Measurements from ENCODE around the gene DNAJC27.

DNA sequence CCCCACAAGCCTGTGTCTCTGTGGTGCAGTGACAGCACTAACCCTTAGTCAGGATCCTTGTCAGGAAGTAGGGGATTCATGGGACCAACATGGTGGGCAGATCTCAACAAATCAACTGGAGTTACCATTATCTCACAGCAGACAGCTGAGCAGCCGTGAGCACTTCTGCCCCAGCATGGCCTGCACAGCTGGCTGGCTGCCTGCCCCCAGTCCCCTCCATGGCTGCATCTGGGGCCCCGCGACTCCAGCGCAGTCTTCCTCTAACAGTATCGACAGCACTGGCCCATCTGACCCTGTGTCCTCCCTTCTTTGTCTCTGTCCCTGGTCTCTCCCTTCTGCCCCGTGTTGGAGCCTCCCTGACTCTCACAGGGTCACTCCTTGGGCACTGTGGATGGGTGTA, 47.0 kb downstream of the DNAJC27 start:
- TF ChIP-seq, protein P1, sequence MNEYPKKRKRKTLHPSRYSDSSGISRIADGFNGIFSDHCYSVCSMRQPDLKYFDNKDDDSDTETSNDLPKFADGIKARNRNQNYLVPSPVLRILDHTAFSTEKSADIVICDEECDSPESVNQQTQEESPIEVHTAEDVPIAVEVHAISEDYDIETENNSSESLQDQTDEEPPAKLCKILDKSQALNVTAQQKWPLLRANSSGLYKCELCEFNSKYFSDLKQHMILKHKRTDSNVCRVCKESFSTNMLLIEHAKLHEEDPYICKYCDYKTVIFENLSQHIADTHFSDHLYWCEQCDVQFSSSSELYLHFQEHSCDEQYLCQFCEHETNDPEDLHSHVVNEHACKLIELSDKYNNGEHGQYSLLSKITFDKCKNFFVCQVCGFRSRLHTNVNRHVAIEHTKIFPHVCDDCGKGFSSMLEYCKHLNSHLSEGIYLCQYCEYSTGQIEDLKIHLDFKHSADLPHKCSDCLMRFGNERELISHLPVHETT (CRISPR knock-in tag; conservative IDR thresholded peaks at IDR 0.05): no peak
- TF ChIP-seq, protein P2, sequence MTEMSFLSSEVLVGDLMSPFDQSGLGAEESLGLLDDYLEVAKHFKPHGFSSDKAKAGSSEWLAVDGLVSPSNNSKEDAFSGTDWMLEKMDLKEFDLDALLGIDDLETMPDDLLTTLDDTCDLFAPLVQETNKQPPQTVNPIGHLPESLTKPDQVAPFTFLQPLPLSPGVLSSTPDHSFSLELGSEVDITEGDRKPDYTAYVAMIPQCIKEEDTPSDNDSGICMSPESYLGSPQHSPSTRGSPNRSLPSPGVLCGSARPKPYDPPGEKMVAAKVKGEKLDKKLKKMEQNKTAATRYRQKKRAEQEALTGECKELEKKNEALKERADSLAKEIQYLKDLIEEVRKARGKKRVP (CRISPR knock-in tag; IDR thresholded peaks at IDR 0.05): no peak
- no peak for TF ChIP-seq RARA (CRISPR knock-in tag; IDR thresholded peaks at IDR 0.05)
- no peak for TF ChIP-seq PHF8 (CRISPR knock-in tag; IDR thresholded peaks at IDR 0.05)
- no peak for TF ChIP-seq AGO2 (optimal IDR thresholded peaks at IDR 0.05; ENCODE audit: low read depth, low read length)
- no peak for TF ChIP-seq IRF2 (CRISPR knock-in tag; IDR thresholded peaks at IDR 0.05)
- TF ChIP-seq PHF21A (CRISPR knock-in tag; IDR thresholded peaks at IDR 0.05): no peak
- TF ChIP-seq ZNF672 (CRISPR knock-in tag; IDR thresholded peaks at IDR 0.05): no peak
- TF ChIP-seq POLR2A (IDR thresholded peaks at IDR 0.05; ENCODE audit: insufficient read depth in 1 of 2, low read depth in 2 of 2, low read length in 2 of 2): no peak
- no peak for TF ChIP-seq U2AF1 (optimal IDR thresholded peaks at IDR 0.05; ENCODE audit: low read depth, low read length)
- TF ChIP-seq, protein P3, sequence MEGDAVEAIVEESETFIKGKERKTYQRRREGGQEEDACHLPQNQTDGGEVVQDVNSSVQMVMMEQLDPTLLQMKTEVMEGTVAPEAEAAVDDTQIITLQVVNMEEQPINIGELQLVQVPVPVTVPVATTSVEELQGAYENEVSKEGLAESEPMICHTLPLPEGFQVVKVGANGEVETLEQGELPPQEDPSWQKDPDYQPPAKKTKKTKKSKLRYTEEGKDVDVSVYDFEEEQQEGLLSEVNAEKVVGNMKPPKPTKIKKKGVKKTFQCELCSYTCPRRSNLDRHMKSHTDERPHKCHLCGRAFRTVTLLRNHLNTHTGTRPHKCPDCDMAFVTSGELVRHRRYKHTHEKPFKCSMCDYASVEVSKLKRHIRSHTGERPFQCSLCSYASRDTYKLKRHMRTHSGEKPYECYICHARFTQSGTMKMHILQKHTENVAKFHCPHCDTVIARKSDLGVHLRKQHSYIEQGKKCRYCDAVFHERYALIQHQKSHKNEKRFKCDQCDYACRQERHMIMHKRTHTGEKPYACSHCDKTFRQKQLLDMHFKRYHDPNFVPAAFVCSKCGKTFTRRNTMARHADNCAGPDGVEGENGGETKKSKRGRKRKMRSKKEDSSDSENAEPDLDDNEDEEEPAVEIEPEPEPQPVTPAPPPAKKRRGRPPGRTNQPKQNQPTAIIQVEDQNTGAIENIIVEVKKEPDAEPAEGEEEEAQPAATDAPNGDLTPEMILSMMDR (CRISPR knock-in tag; IDR thresholded peaks at IDR 0.05): no peak
